Measurements from ENCODE around the gene PCSK7.

PCSK7 gene

GRCh38 chr11:117197516-117198456, 34.1 kb downstream of the PCSK7 start:
- Histone ChIP-seq H3K36me3 (ENCODE audit: control insufficient read depth in 2 of 2, insufficient read depth in 1 of 2, low read length in 2 of 2) (peaks cover 0 to 32% of the 10 kb centered on the region in 2 experiments; a peak in 1 of 3 replicates), H3K4me1 (ENCODE audit: control insufficient read depth, insufficient read depth, low read length) (no peaks in the 10 kb centered on the region), H3K4me3 (ENCODE audit: low read depth, low read length) (no peak overlapping the region), H3K27ac (ENCODE audit: extremely low read depth, low read depth, low read length) (no peak overlapping the region), H3K9me3 (ENCODE audit: control insufficient read depth, insufficient read depth, low read depth, low read length) (no peaks in the 10 kb centered on the region)
- CTCF ChIA-PET, result interaction anchor here (0.7 to 2.4 kb wide), 6 partner anchors 18 to 229 kb away, joined by 3 to 10 read pairs (median 3); no protein-coding TSS in a partner anchor
- POLR2A ChIA-PET, result interaction anchor here (1.8 kb wide), 1 partner anchor 20 kb away, joined by 5 read pairs; the partner anchor contains the start of gene SIDT2
- no peak for TF ChIP-seq ZNF510 (tag by site-specific recombination; IDR thresholded peaks at IDR 0.05; ENCODE audit: insufficient replicate concordance)
- TF ChIP-seq KLF1 (tag by site-specific recombination; IDR thresholded peaks at IDR 0.05), result peak; percentile 72
- TF ChIP-seq SP2 (tag by site-specific recombination; IDR thresholded peaks at IDR 0.05), result no peak
- no peak for TF ChIP-seq ZNF837 (tag by site-specific recombination; IDR thresholded peaks at IDR 0.05)
- no peak for TF ChIP-seq ZNF571 (tag by site-specific recombination; IDR thresholded peaks at IDR 0.05)
- TF ChIP-seq, protein P1, sequence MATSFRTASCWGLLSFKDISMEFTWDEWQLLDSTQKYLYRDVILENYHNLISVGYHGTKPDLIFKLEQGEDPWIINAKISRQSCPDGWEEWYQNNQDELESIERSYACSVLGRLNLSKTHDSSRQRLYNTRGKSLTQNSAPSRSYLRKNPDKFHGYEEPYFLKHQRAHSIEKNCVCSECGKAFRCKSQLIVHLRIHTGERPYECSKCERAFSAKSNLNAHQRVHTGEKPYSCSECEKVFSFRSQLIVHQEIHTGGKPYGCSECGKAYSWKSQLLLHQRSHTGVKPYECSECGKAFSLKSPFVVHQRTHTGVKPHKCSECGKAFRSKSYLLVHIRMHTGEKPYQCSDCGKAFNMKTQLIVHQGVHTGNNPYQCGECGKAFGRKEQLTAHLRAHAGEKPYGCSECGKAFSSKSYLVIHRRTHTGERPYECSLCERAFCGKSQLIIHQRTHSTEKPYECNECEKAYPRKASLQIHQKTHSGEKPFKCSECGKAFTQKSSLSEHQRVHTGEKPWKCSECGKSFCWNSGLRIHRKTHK (tag by site-specific recombination; IDR thresholded peaks at IDR 0.05), result no peak
- TF ChIP-seq ZNF174 (tag by site-specific recombination; IDR thresholded peaks at IDR 0.05), result no peak
- TF ChIP-seq, protein P2, sequence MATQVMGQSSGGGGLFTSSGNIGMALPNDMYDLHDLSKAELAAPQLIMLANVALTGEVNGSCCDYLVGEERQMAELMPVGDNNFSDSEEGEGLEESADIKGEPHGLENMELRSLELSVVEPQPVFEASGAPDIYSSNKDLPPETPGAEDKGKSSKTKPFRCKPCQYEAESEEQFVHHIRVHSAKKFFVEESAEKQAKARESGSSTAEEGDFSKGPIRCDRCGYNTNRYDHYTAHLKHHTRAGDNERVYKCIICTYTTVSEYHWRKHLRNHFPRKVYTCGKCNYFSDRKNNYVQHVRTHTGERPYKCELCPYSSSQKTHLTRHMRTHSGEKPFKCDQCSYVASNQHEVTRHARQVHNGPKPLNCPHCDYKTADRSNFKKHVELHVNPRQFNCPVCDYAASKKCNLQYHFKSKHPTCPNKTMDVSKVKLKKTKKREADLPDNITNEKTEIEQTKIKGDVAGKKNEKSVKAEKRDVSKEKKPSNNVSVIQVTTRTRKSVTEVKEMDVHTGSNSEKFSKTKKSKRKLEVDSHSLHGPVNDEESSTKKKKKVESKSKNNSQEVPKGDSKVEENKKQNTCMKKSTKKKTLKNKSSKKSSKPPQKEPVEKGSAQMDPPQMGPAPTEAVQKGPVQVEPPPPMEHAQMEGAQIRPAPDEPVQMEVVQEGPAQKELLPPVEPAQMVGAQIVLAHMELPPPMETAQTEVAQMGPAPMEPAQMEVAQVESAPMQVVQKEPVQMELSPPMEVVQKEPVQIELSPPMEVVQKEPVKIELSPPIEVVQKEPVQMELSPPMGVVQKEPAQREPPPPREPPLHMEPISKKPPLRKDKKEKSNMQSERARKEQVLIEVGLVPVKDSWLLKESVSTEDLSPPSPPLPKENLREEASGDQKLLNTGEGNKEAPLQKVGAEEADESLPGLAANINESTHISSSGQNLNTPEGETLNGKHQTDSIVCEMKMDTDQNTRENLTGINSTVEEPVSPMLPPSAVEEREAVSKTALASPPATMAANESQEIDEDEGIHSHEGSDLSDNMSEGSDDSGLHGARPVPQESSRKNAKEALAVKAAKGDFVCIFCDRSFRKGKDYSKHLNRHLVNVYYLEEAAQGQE (tag by site-specific recombination; IDR thresholded peaks at IDR 0.05), result 0 out of 2 replicates have a peak, but pooled peaks have one; percentile 13
- TF ChIP-seq, protein P3, sequence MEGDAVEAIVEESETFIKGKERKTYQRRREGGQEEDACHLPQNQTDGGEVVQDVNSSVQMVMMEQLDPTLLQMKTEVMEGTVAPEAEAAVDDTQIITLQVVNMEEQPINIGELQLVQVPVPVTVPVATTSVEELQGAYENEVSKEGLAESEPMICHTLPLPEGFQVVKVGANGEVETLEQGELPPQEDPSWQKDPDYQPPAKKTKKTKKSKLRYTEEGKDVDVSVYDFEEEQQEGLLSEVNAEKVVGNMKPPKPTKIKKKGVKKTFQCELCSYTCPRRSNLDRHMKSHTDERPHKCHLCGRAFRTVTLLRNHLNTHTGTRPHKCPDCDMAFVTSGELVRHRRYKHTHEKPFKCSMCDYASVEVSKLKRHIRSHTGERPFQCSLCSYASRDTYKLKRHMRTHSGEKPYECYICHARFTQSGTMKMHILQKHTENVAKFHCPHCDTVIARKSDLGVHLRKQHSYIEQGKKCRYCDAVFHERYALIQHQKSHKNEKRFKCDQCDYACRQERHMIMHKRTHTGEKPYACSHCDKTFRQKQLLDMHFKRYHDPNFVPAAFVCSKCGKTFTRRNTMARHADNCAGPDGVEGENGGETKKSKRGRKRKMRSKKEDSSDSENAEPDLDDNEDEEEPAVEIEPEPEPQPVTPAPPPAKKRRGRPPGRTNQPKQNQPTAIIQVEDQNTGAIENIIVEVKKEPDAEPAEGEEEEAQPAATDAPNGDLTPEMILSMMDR (tag by site-specific recombination; IDR thresholded peaks at IDR 0.05), result no peak
- no peak for TF ChIP-seq ZNF311 (tag by site-specific recombination; IDR thresholded peaks at IDR 0.05; ENCODE audit: borderline replicate concordance)
- no peak for TF ChIP-seq ZNF629 (tag by site-specific recombination; IDR thresholded peaks at IDR 0.05)
- no peak for TF ChIP-seq ZNF146 (tag by site-specific recombination; IDR thresholded peaks at IDR 0.05)
- TF ChIP-seq PRDM2 (tag by site-specific recombination; IDR thresholded peaks at IDR 0.05; ENCODE audit: borderline replicate concordance), result no peak
- TF ChIP-seq MYNN (tag by site-specific recombination; IDR thresholded peaks at IDR 0.05; ENCODE audit: borderline replicate concordance), result no peak
- no peak for TF ChIP-seq ZFP41 (tag by site-specific recombination; IDR thresholded peaks at IDR 0.05; ENCODE audit: borderline replicate concordance)
- TF ChIP-seq, protein P4, sequence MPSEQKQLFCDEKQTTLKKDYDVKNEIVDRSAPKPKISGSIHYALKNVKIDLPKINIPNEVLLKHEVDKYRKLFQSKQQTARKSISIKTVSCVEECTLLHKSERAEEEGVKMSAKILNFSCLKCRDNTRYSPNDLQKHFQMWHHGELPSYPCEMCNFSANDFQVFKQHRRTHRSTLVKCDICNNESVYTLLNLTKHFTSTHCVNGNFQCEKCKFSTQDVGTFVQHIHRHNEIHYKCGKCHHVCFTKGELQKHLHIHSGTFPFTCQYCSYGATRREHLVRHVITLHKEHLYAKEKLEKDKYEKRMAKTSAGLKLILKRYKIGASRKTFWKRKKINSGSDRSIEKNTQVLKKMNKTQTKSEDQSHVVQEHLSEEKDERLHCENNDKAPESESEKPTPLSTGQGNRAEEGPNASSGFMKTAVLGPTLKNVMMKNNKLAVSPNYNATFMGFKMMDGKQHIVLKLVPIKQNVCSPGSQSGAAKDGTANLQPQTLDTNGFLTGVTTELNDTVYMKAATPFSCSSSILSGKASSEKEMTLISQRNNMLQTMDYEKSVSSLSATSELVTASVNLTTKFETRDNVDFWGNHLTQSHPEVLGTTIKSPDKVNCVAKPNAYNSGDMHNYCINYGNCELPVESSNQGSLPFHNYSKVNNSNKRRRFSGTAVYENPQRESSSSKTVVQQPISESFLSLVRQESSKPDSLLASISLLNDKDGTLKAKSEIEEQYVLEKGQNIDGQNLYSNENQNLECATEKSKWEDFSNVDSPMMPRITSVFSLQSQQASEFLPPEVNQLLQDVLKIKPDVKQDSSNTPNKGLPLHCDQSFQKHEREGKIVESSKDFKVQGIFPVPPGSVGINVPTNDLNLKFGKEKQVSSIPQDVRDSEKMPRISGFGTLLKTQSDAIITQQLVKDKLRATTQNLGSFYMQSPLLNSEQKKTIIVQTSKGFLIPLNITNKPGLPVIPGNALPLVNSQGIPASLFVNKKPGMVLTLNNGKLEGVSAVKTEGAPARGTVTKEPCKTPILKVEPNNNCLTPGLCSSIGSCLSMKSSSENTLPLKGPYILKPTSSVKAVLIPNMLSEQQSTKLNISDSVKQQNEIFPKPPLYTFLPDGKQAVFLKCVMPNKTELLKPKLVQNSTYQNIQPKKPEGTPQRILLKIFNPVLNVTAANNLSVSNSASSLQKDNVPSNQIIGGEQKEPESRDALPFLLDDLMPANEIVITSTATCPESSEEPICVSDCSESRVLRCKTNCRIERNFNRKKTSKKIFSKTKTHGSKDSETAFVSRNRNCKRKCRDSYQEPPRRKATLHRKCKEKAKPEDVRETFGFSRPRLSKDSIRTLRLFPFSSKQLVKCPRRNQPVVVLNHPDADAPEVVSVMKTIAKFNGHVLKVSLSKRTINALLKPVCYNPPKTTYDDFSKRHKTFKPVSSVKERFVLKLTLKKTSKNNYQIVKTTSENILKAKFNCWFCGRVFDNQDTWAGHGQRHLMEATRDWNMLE (tag by site-specific recombination; conservative IDR thresholded peaks at IDR 0.05; ENCODE audit: low read depth), result no peak
- TF ChIP-seq ZNF555 (tag by site-specific recombination; conservative IDR thresholded peaks at IDR 0.05), result no peak

All from HEK293 (cell line).